ENCODE results near the gene CD52.

The CD52 gene

GRCh38 chr1:26357121-26357602, 39.4 kb downstream of the CD52 start:
- no peak for DNase-seq

- peak; percentile 74 for DNase-seq
These were observed 40.9 kb downstream of the CD52 start for GRCh38 chr1:26358411-26359384.

GRCh38 chr1:26359981-26360806, 42.4 kb downstream of the CD52 start:
- DNase-seq = peak; percentile 43

GRCh38 chr1:26360807-26361604, 43.2 kb downstream of the CD52 start:
- no peak for DNase-seq

- no peak for DNase-seq
These were observed 43.9 kb downstream of the CD52 start for GRCh38 chr1:26361605-26362122.

GRCh38 chr1:26362331-26362730, 44.6 kb downstream of the CD52 start:
- no peak for DNase-seq

GRCh38 chr1:26363549-26364448, 46.0 kb downstream of the CD52 start:
- peak; percentile 84 for DNase-seq

GRCh38 chr1:26364956-26365355, 47.2 kb downstream of the CD52 start:
- DNase-seq = no peak

- DNase-seq = no peak
These were observed 49.7 kb downstream of the CD52 start for GRCh38 chr1:26367441-26367840.

- DNase-seq = no peak
These were observed 50.2 kb downstream of the CD52 start for GRCh38 chr1:26368006-26368405.

GRCh38 chr1:26368486-26368885, 50.7 kb downstream of the CD52 start:
- DNase-seq = no peak
